GM12873 (cell line): ENCODE measurements around the gene ANKRD16.

Experiments
- CTCF ChIP-seq: IDR thresholded peaks from 2 replicates; pipeline ENCODE4 v1.5.1; 2012; ENCODE audit warnings: low read depth, mild to moderate bottlenecking, moderate library complexity, low read length, control low read depth; ENCODE audit not compliant: insufficient read depth; ENCODE audit errors: missing control alignments

ANKRD16 gene

GRCh38 chr10:5813341-5814109, 76.2 kb downstream of the ANKRD16 start, which contains the start of gene GDI2:
Gene GDI2, minus strand, starts transcription at chr10:5813434. Its CDS starts 176 bp downstream, at chr10:5813258.
- no peak for TF ChIP-seq CTCF

GRCh38 chr10:5813091-5813340, 76.7 kb downstream of the ANKRD16 start:
- no peak for TF ChIP-seq CTCF

DNA sequence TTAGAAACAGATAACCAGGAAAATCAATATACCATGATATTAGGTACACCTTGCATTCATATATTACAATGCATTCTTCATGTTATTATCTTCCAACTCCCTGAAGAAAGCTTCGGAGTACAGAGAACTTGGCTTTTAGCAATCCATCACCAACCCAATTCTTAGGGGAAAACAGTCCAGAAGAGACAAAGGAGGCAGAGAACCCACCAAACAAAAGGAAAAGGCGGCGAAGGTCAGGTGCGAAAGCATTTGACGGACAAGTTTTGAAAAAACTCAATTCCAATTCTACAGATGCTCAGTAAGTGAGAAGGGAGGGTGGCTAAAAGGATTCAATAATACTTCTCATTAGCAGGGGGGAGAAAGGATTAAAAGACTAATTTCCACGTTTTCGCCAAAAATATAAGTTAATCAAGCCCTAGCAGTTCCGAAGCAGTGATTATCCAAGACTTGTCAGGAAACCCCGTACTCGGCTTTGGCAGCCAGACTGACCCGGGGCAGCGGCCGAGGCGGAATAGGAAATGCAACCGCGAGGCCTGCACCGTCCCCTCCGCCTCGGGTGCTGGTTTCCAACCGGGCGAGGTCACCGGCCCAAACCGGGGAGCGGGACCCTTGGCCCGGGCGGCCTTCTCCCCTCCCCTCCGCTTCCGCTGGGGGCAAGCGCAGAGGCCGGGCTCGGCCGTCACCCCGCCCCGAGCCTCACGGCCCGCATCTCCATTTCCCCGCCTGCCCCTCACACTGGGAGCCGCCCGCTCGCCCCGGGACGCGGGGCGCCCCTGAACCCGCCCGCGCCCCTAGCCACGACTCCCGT, 77.2 kb downstream of the ANKRD16 start:
- TF ChIP-seq CTCF: no peak
